SU-DHL-6 (cell line): ENCODE measurements around the gene TLR10.

Experiments used
- H2AFZ ChIP-seq: fragments of 200-600 bp; sonication (generic); 2 replicates; pipeline ENCODE4 v1.6.1; 2014; ENCODE audit warnings: low read depth, mild to moderate bottlenecking, moderate library complexity, mixed read lengths, antibody characterized with exemption, low read length; ENCODE audit not compliant: severe bottlenecking
- H3F3A ChIP-seq: fragments of 200-600 bp; shearing (Covaris generic); 2 replicates; pipeline ENCODE4 v1.6.0; 2016; ENCODE audit warnings: antibody characterized with exemption, mild to moderate bottlenecking; ENCODE audit not compliant: insufficient read depth
- H3K27ac ChIP-seq: fragments of 200-600 bp; sonication (generic); 2 replicates; pipeline ENCODE4 v1.5.1; 2016; ENCODE audit warnings: low read depth, mild to moderate bottlenecking, low read length, moderate library complexity, mixed read lengths
- H3K27me3 ChIP-seq: fragments of 200-600 bp; sonication (generic), shearing (Covaris generic); 2 replicates; pipeline ENCODE4 v1.6.0; 2014; ENCODE audit warnings: mild to moderate bottlenecking, low read length
- H3K36me3 ChIP-seq: fragments of 200-600 bp; sonication (generic); 2 replicates; pipeline ENCODE4 v1.6.1; 2014; ENCODE audit warnings: mild to moderate bottlenecking, low read length, mixed read lengths
- H3K4me2 ChIP-seq: fragments of 300-600, 200-600 bp; shearing (Covaris generic), sonication (generic); 2 replicates; pipeline ENCODE4 v1.6.0; 2014; ENCODE audit warnings: low read length, low read depth, mild to moderate bottlenecking; ENCODE audit not compliant: poor library complexity, severe bottlenecking
- H3K4me3 ChIP-seq: fragments of 200-600 bp; sonication (generic); 2 replicates; pipeline ENCODE4 v1.5.1; 2014; ENCODE audit warnings: antibody characterized with exemption, low read length, mild to moderate bottlenecking, mixed read lengths; ENCODE audit not compliant: insufficient read depth, poor library complexity, severe bottlenecking
- H3K79me2 ChIP-seq: fragments of 200-600 bp; sonication (generic); 2 replicates; pipeline ENCODE4 v1.6.1; 2014; ENCODE audit warnings: mild to moderate bottlenecking, low read length, moderate library complexity; ENCODE audit not compliant: insufficient read depth
- H3K9ac ChIP-seq: fragments of 200-600 bp; sonication (generic); 2 replicates; pipeline ENCODE4 v1.7.0; 2014; ENCODE audit warnings: mild to moderate bottlenecking, low read length
- H3K9me2 ChIP-seq: fragments of 200-600 bp; sonication (generic); replicated peaks from 2 replicates; pipeline ENCODE4 v1.6.1; 2014; ENCODE audit warnings: low read length; ENCODE audit not compliant: insufficient read depth
- H3K9me3 ChIP-seq: fragments of 200-600 bp; sonication (generic); 2 replicates; pipeline ENCODE4 v1.6.1; 2014; ENCODE audit warnings: low read length, mixed read lengths; ENCODE audit not compliant: insufficient read depth
- H4K20me1 ChIP-seq: fragments of 200-600 bp; sonication (generic); 2 replicates; pipeline ENCODE4 v1.6.1; 2014; ENCODE audit warnings: low read depth, mild to moderate bottlenecking, antibody characterized with exemption, low read length, moderate library complexity, mixed read lengths
- CTCF ChIP-seq: fragments of 200-600 bp; sonication (generic); IDR thresholded peaks from one replicate; pipeline ENCODE4 v1.5.1; 2017; ENCODE audit warnings: antibody characterized with exemption, mild to moderate bottlenecking, low read length, moderate library complexity; ENCODE audit not compliant: insufficient read depth, poor library complexity, severe bottlenecking
- EZH2phosphoT487 ChIP-seq: fragments of 200-600 bp; sonication (generic), shearing (Covaris generic); conservative IDR thresholded peaks from 2 replicates; pipeline ENCODE4 v1.6.1; 2018; ENCODE audit warnings: mild to moderate bottlenecking, antibody characterized with exemption, low read length, moderate library complexity, mixed read lengths

Gene TLR10

GRCh38 chr4:38829237-38829636 is 46.4 kb upstream of the TLR10 start:
- H3K27me3 ChIP-seq = no peaks in the 10 kb centered on the region
- 0 out of 2 replicates have a peak, but pooled peaks cover 3% of the 10 kb centered on the region for H3F3A ChIP-seq
- no peaks in the 10 kb centered on the region for H4K20me1 ChIP-seq
- no peaks in the 10 kb centered on the region for H3K9me3 ChIP-seq
- H3K79me2 ChIP-seq = peaks cover 75% of the 10 kb centered on the region
- peaks cover 51% of the 10 kb centered on the region for H3K36me3 ChIP-seq
- H2AFZ ChIP-seq = no peak overlapping the region
- H3K9me2 ChIP-seq = no peaks in the 10 kb centered on the region
- H3K9ac ChIP-seq = no peak overlapping the region
- no peak overlapping the region for H3K27ac ChIP-seq
- no peak overlapping the region for H3K4me3 ChIP-seq
- TF ChIP-seq EZH2phosphoT487 (no peak), CTCF (no peak)
- no peak overlapping the region for H3K4me2 ChIP-seq

GRCh38 chr4:38823766-38824165 is 41.0 kb upstream of the TLR10 start:
- Histone ChIP-seq H2AFZ (no peak overlapping the region), H3K27me3 (no peaks in the 10 kb centered on the region), H3K9ac (no peak overlapping the region), H4K20me1 (no peaks in the 10 kb centered on the region), H3K9me2 (no peaks in the 10 kb centered on the region), H3K4me2 (no peak overlapping the region), H3K4me3 (no peak overlapping the region), H3K9me3 (peaks cover 8% of the 10 kb centered on the region; the same call in 1 of the 2 replicates), H3K36me3 (peaks cover 45% of the 10 kb centered on the region), H3K27ac (no peak overlapping the region), H3F3A (peaks cover 7% of the 10 kb centered on the region), H3K79me2 (peaks cover 23% of the 10 kb centered on the region)
- TF ChIP-seq EZH2phosphoT487 (no peak), CTCF (no peak)

GRCh38 chr4:38822748-38823303 is 40.0 kb upstream of the TLR10 start:
- Histone ChIP-seq H3K9me3 (peaks cover 8% of the 10 kb centered on the region; the same call in 1 of the 2 replicates), H3K4me3 (no peak overlapping the region), H3K36me3 (peaks cover 36% of the 10 kb centered on the region), H3K4me2 (no peak overlapping the region), H3K27me3 (no peaks in the 10 kb centered on the region), H2AFZ (no peak overlapping the region), H3K27ac (no peak overlapping the region), H3K9me2 (no peaks in the 10 kb centered on the region), H4K20me1 (no peaks in the 10 kb centered on the region), H3K9ac (no peak overlapping the region), H3K79me2 (peaks cover 16% of the 10 kb centered on the region), H3F3A (peaks cover 7% of the 10 kb centered on the region)
- TF ChIP-seq EZH2phosphoT487 = no peak
- TF ChIP-seq CTCF = no peak
